ENCODE data around the gene KCNH1. TPM values are rescaled to one million over a fixed set of nuclear protein-coding genes. Genes with fewer than 3 reads are reported as not detected.

The KCNH1 gene
- total RNA-seq, 2 experiments from 2014 or later = not detected

- CTCF ChIA-PET = interaction anchor here (0.9 kb wide), 1 partner anchor 14 kb away, joined by 4 read pairs; no protein-coding TSS in a partner anchor
- POLR2A ChIA-PET = no interaction called here
Measured at GRCh38 chr1:210739627-210740026, 394.3 kb downstream of the KCNH1 start.

GRCh38 chr1:210738256-210738655, 395.7 kb downstream of the KCNH1 start:
- ChIA-PET POLR2A (no interaction called here), CTCF (no interaction called here)

GRCh38 chr1:210736713-210737112, 397.2 kb downstream of the KCNH1 start:
- ChIA-PET CTCF (no interaction called here), POLR2A (no interaction called here)

GRCh38 chr1:210731597-210731996, 402.4 kb downstream of the KCNH1 start:
- CTCF ChIA-PET = no interaction called here
- POLR2A ChIA-PET = no interaction called here

GRCh38 chr1:210731193-210731592, 402.8 kb downstream of the KCNH1 start:
- ChIA-PET POLR2A (no interaction called here), CTCF (no interaction called here)

GRCh38 chr1:210730023-210730422, 403.9 kb downstream of the KCNH1 start:
- ChIA-PET CTCF (no interaction called here), POLR2A (no interaction called here)

GRCh38 chr1:210728437-210729149, 405.4 kb downstream of the KCNH1 start:
- CTCF ChIA-PET = no interaction called here
- POLR2A ChIA-PET = no interaction called here

- ChIA-PET POLR2A (no interaction called here), CTCF (no interaction called here)
Measured at GRCh38 chr1:210727709-210728108, 406.2 kb downstream of the KCNH1 start.

- ChIA-PET CTCF (no interaction called here), POLR2A (no interaction called here)
Measured at GRCh38 chr1:210726621-210727020, 407.3 kb downstream of the KCNH1 start.

GRCh38 chr1:210724768-210725167, 409.2 kb downstream of the KCNH1 start:
- POLR2A ChIA-PET = no interaction called here
- CTCF ChIA-PET = no interaction called here

- ChIA-PET CTCF (no interaction called here), POLR2A (no interaction called here)
Measured at GRCh38 chr1:210723646-210724045, 410.3 kb downstream of the KCNH1 start.

- ChIA-PET POLR2A (no interaction called here), CTCF (no interaction called here)
Measured at GRCh38 chr1:210722410-210723081, 411.4 kb downstream of the KCNH1 start.

- CTCF ChIA-PET = no interaction called here
- POLR2A ChIA-PET = no interaction called here
Measured at GRCh38 chr1:210715072-210715471, 418.9 kb downstream of the KCNH1 start.

- POLR2A ChIA-PET = no interaction called here
- CTCF ChIA-PET = no interaction called here
Measured at GRCh38 chr1:210711825-210712612, 421.9 kb downstream of the KCNH1 start.

- ChIA-PET CTCF (no interaction called here), POLR2A (no interaction called here)
Measured at GRCh38 chr1:210709701-210710100, 424.2 kb downstream of the KCNH1 start.

GRCh38 chr1:210707300-210708240, 426.4 kb downstream of the KCNH1 start:
- ChIA-PET CTCF (no interaction called here), POLR2A (no interaction called here)

GRCh38 chr1:210706246-210706645, 427.7 kb downstream of the KCNH1 start:
- ChIA-PET CTCF (no interaction called here), POLR2A (no interaction called here)

- CTCF ChIA-PET = no interaction called here
- POLR2A ChIA-PET = no interaction called here
Measured at GRCh38 chr1:210705086-210705485, 428.9 kb downstream of the KCNH1 start.

- CTCF ChIA-PET = no interaction called here
Measured at GRCh38 chr1:210703593-210703992, 430.4 kb downstream of the KCNH1 start.

GRCh38 chr1:210702506-210702905, 431.4 kb downstream of the KCNH1 start:
- ChIA-PET POLR2A (interaction anchor here (0.6 kb wide), 1 partner anchor 1447 kb away, joined by 3 read pairs; no protein-coding TSS in a partner anchor), CTCF (no interaction called here)

More at GRCh38 chr1:210703593-210703992, 430.4 kb downstream of the KCNH1 start:
- POLR2A ChIA-PET = no interaction called here
